ENCODE data around the gene SLC4A1AP.

Gene SLC4A1AP

GRCh38 chr2:27704342-27704876, 40.7 kb downstream of the SLC4A1AP start:
- no peak for DNase-seq (ENCODE audit: low read depth)

GRCh38 chr2:27705851-27706622, 42.3 kb downstream of the SLC4A1AP start:
- DNase-seq (ENCODE audit: low read depth): no peak

- DNase-seq (ENCODE audit: low read depth): no peak
Observed at GRCh38 chr2:27707462-27708256, 44.0 kb downstream of the SLC4A1AP start.

- no peak for DNase-seq (ENCODE audit: low read depth)
Observed at GRCh38 chr2:27708257-27708654, 44.6 kb downstream of the SLC4A1AP start.

- no peak for DNase-seq (ENCODE audit: low read depth)
Observed at GRCh38 chr2:27708666-27709065, 45.0 kb downstream of the SLC4A1AP start.

- no peak for DNase-seq (ENCODE audit: low read depth)
Observed at GRCh38 chr2:27709326-27709725, 45.6 kb downstream of the SLC4A1AP start.

- DNase-seq (ENCODE audit: low read depth): no peak
Observed at GRCh38 chr2:27709960-27710575, 46.4 kb downstream of the SLC4A1AP start.

GRCh38 chr2:27710640-27711430, 47.1 kb downstream of the SLC4A1AP start:
- DNase-seq (ENCODE audit: low read depth): no peak

GRCh38 chr2:27711804-27712203, 48.1 kb downstream of the SLC4A1AP start:
- DNase-seq (ENCODE audit: low read depth): no peak

- DNase-seq (ENCODE audit: low read depth): no peak
Observed at GRCh38 chr2:27712522-27712921, 48.8 kb downstream of the SLC4A1AP start.

- no peak for DNase-seq (ENCODE audit: low read depth)
Observed at GRCh38 chr2:27713201-27713600, 49.5 kb downstream of the SLC4A1AP start.

GRCh38 chr2:27714053-27714452, 50.4 kb downstream of the SLC4A1AP start:
- DNase-seq (ENCODE audit: low read depth): no peak

GRCh38 chr2:27714851-27715291, 51.2 kb downstream of the SLC4A1AP start:
- DNase-seq (ENCODE audit: low read depth): no peak

- DNase-seq (ENCODE audit: low read depth): no peak
Observed at GRCh38 chr2:27715318-27716210, 51.9 kb downstream of the SLC4A1AP start.

- no peak for DNase-seq (ENCODE audit: low read depth)
Observed at GRCh38 chr2:27716301-27717069, 52.8 kb downstream of the SLC4A1AP start.

- no peak for DNase-seq (ENCODE audit: low read depth)
Observed at GRCh38 chr2:27717070-27717795, 53.5 kb downstream of the SLC4A1AP start.

GRCh38 chr2:27720004-27720551, 56.4 kb downstream of the SLC4A1AP start:
- no peak for DNase-seq (ENCODE audit: low read depth)

GRCh38 chr2:27721335-27721734, 57.6 kb downstream of the SLC4A1AP start:
- no peak for DNase-seq (ENCODE audit: low read depth)

All from activated T-helper 1 cell treated with Interleukin-2 at 50 U/mL for 16 hours (primary cell).